Prostate gland (tissue), 2 donors: ENCODE results near the gene RNF223. TPM values are rescaled to one million over a fixed set of nuclear protein-coding genes. Genes with fewer than 3 reads are reported as not detected.

Experiments
- DNase-seq: peaks from one replicate; pipeline ENCODE4 v3.0.0-alpha.2; 2019; ENCODE audit warnings: low spot score
- H3K27ac ChIP-seq, 2 donors: fragments of 200-600 bp; sonication (generic); 2 replicates each; pipeline ENCODE4 v1.5.1; 2017 to 2019
- H3K27me3 ChIP-seq: fragments of 200-600 bp; sonication (generic); replicated peaks from 2 replicates; pipeline ENCODE4 v1.5.1; 2019; ENCODE audit not compliant: insufficient read depth
- H3K36me3 ChIP-seq, 2 donors: fragments of 200-600 bp; sonication (generic); 1 replicate in 1 of 2; 2 replicates in 1 of 2; pipeline versions ENCODE4 v1.5.1 to v1.8.1; 2017 to 2019
- H3K4me1 ChIP-seq: fragments of 200-600 bp; sonication (generic); replicated peaks from 2 replicates; pipeline ENCODE4 v1.5.1; 2019
- H3K4me3 ChIP-seq, 2 donors: fragments of 200-600 bp; sonication (generic); 2 replicates each; pipeline ENCODE4 v1.5.1; 2017 to 2019
- H3K9me3 ChIP-seq: fragments of 200-600 bp; sonication (generic); 2 replicates; pipeline ENCODE4 v1.5.1; 2017
- CTCF ChIP-seq, 4 experiments: fragments of 200-600 bp in 2 of 4; fragments of 450-650 bp in 2 of 4; sonication (generic) in 2 of 4; IDR thresholded peaks; 1 replicate in 3 of 4; 2 replicates in 1 of 4; pipeline ENCODE4 v1.5.1; 2016 to 2019; ENCODE audit warnings: antibody characterized with exemption in 4 of 4, mild to moderate bottlenecking in 2 of 4, moderate library complexity in 2 of 4
- POLR2A ChIP-seq: fragments of 450-650 bp; IDR thresholded peaks from one replicate; pipeline ENCODE4 v1.6.1; 2016; ENCODE audit warnings: antibody characterized with exemption, mild to moderate bottlenecking
- POLR2AphosphoS5 ChIP-seq: sonication (generic); formaldehyde crosslinking; IDR thresholded peaks from one replicate; pipeline ENCODE4 v1.6.1; 2017; ENCODE audit warnings: antibody characterized with exemption
- WGBS: methylation state at CpG from one replicate; pipeline ENCODE4 v1.1.5; 2018; 5-methylcytosine and 5-hydroxymethylcytosine counted together
- intact Hi-C: fragments of 100-400 bp; cut with DNase I; formaldehyde crosslinking; loops from one replicate; pipeline ENCODE4 v1.14.2; 2022
- total RNA-seq, 2 donors: library from RNA; depleted of rRNA; stranded (reverse); fragments of >200 nt; gene quantifications; one replicate each; pipeline ENCODE4 v1.1.0, GENCODE V29; 2016

The RNF223 gene
- total RNA-seq, 2 donors from 2014 or later = 1.4 to 1.8 TPM

- H3K36me3 ChIP-seq = no peaks in the 10 kb centered on the region
- H3K27me3 ChIP-seq = no peaks in the 10 kb centered on the region
- H3K27ac ChIP-seq = no peak overlapping the region
- H3K4me1 ChIP-seq = peaks cover 3% of the 10 kb centered on the region
- no peak overlapping the region for H3K4me3 ChIP-seq
- 92% methylated on average over 19 of the region's 23 CpGs for WGBS
- DNase-seq = no peak
- TF ChIP-seq CTCF (IDR thresholded peaks at IDR 0.05) = no peak
- TF ChIP-seq POLR2AphosphoS5 = no peak
- TF ChIP-seq POLR2A = no peak
- intact Hi-C loops = no loop called here
- no peaks in the 10 kb centered on the region for H3K9me3 ChIP-seq
These were observed 29.0 kb downstream of the RNF223 start for GRCh38 chr1:1045129-1045528.

- intact Hi-C loops = no loop called here
- H3K27ac ChIP-seq = no peak overlapping the region
- no peaks in the 10 kb centered on the region for H3K27me3 ChIP-seq
- 94% methylated on average over 34 of the region's 34 CpGs for WGBS
- peaks cover 7% of the 10 kb centered on the region for H3K4me1 ChIP-seq
- H3K36me3 ChIP-seq = no peaks in the 10 kb centered on the region
- H3K4me3 ChIP-seq = no peak overlapping the region
- H3K9me3 ChIP-seq = no peaks in the 10 kb centered on the region
- DNase-seq = no peak
- TF ChIP-seq POLR2AphosphoS5 (no peak), CTCF (IDR thresholded peaks at IDR 0.05) (no peak), POLR2A (no peak)
These were observed 29.5 kb downstream of the RNF223 start for GRCh38 chr1:1044455-1045078.

- Histone ChIP-seq H3K27me3 (no peaks in the 10 kb centered on the region), H3K36me3 (no peaks in the 10 kb centered on the region), H3K9me3 (no peaks in the 10 kb centered on the region), H3K27ac (no peak overlapping the region), H3K4me3 (no peak overlapping the region), H3K4me1 (peaks cover 7% of the 10 kb centered on the region)
- 92% methylated on average over 18 of the region's 33 CpGs for WGBS
- intact Hi-C loops = no loop called here
- no peak for DNase-seq
- TF ChIP-seq CTCF (IDR thresholded peaks at IDR 0.05) (no peak), POLR2A (no peak), POLR2AphosphoS5 (no peak)
These were observed 30.2 kb downstream of the RNF223 start for GRCh38 chr1:1043921-1044320.

- TF ChIP-seq POLR2A = no peak
- TF ChIP-seq POLR2AphosphoS5 = no peak
- TF ChIP-seq CTCF (IDR thresholded peaks at IDR 0.05) = no peak
- intact Hi-C loops = no loop called here
- no peak for DNase-seq
- Histone ChIP-seq H3K9me3 (no peaks in the 10 kb centered on the region), H3K4me3 (no peak overlapping the region), H3K36me3 (no peaks in the 10 kb centered on the region), H3K27me3 (no peaks in the 10 kb centered on the region), H3K4me1 (peaks cover 7% of the 10 kb centered on the region), H3K27ac (no peak overlapping the region)
- WGBS = 92% methylated on average over 14 of the region's 27 CpGs
These were observed 30.7 kb downstream of the RNF223 start for GRCh38 chr1:1043411-1043810.

- Histone ChIP-seq H3K9me3 (no peaks in the 10 kb centered on the region), H3K36me3 (no peaks in the 10 kb centered on the region), H3K27me3 (no peaks in the 10 kb centered on the region), H3K4me3 (no peak overlapping the region), H3K4me1 (peaks cover 7% of the 10 kb centered on the region), H3K27ac (no peak overlapping the region)
- 87% methylated on average over 10 of the region's 10 CpGs for WGBS
- intact Hi-C loops = no loop called here
- DNase-seq = no peak
- no peak for TF ChIP-seq CTCF (IDR thresholded peaks at IDR 0.05)
- TF ChIP-seq POLR2A = no peak
- no peak for TF ChIP-seq POLR2AphosphoS5
These were observed 31.3 kb downstream of the RNF223 start for GRCh38 chr1:1042835-1043234.
